Measurements from ENCODE around the gene PLA2G2A.

DNA sequence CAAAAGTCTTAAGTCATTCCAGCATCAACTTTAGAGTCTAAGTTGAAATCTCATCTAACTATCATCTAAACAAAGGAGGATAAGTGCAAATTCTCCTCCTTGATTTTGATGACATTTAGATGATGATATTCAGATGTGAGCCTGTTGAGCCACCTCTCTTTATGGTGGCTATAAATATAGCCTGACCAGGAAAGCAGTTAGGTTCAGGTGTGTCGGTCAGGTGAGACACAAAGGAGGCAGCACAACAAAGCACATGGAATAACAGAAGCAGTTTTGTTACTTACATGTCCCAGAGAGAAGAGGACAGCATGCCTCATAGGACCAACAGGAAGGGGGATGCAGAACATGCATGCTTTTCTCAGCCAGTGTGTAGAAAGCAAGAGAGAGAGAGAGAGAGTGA, 30.6 kb upstream of the PLA2G2A start:
- TF ChIP-seq, protein P1, sequence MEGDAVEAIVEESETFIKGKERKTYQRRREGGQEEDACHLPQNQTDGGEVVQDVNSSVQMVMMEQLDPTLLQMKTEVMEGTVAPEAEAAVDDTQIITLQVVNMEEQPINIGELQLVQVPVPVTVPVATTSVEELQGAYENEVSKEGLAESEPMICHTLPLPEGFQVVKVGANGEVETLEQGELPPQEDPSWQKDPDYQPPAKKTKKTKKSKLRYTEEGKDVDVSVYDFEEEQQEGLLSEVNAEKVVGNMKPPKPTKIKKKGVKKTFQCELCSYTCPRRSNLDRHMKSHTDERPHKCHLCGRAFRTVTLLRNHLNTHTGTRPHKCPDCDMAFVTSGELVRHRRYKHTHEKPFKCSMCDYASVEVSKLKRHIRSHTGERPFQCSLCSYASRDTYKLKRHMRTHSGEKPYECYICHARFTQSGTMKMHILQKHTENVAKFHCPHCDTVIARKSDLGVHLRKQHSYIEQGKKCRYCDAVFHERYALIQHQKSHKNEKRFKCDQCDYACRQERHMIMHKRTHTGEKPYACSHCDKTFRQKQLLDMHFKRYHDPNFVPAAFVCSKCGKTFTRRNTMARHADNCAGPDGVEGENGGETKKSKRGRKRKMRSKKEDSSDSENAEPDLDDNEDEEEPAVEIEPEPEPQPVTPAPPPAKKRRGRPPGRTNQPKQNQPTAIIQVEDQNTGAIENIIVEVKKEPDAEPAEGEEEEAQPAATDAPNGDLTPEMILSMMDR (IDR thresholded peaks at IDR 0.05; ENCODE audit: low read depth, low read length, missing input control) = no peak
- no peak for TF ChIP-seq TAF1 (conservative IDR thresholded peaks at IDR 0.05)
- no peak for TF ChIP-seq YY1 (IDR thresholded peaks at IDR 0.05)
- TF ChIP-seq, protein P2, sequence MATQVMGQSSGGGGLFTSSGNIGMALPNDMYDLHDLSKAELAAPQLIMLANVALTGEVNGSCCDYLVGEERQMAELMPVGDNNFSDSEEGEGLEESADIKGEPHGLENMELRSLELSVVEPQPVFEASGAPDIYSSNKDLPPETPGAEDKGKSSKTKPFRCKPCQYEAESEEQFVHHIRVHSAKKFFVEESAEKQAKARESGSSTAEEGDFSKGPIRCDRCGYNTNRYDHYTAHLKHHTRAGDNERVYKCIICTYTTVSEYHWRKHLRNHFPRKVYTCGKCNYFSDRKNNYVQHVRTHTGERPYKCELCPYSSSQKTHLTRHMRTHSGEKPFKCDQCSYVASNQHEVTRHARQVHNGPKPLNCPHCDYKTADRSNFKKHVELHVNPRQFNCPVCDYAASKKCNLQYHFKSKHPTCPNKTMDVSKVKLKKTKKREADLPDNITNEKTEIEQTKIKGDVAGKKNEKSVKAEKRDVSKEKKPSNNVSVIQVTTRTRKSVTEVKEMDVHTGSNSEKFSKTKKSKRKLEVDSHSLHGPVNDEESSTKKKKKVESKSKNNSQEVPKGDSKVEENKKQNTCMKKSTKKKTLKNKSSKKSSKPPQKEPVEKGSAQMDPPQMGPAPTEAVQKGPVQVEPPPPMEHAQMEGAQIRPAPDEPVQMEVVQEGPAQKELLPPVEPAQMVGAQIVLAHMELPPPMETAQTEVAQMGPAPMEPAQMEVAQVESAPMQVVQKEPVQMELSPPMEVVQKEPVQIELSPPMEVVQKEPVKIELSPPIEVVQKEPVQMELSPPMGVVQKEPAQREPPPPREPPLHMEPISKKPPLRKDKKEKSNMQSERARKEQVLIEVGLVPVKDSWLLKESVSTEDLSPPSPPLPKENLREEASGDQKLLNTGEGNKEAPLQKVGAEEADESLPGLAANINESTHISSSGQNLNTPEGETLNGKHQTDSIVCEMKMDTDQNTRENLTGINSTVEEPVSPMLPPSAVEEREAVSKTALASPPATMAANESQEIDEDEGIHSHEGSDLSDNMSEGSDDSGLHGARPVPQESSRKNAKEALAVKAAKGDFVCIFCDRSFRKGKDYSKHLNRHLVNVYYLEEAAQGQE (IDR thresholded peaks at IDR 0.05) = no peak
- no peak for TF ChIP-seq FOXA1 (IDR thresholded peaks at IDR 0.05)
- no peak for TF ChIP-seq GABPA (IDR thresholded peaks at IDR 0.05 in 1 of 2, conservative IDR thresholded peaks at IDR 0.05 in 1 of 2)
- TF ChIP-seq, protein P3, sequence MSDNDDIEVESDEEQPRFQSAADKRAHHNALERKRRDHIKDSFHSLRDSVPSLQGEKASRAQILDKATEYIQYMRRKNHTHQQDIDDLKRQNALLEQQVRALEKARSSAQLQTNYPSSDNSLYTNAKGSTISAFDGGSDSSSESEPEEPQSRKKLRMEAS (IDR thresholded peaks at IDR 0.05) = no peak
- no peak for TF ChIP-seq JUND (IDR thresholded peaks at IDR 0.05)
- no peak for TF ChIP-seq SP1 (IDR thresholded peaks at IDR 0.05)
- TF ChIP-seq, protein P4, sequence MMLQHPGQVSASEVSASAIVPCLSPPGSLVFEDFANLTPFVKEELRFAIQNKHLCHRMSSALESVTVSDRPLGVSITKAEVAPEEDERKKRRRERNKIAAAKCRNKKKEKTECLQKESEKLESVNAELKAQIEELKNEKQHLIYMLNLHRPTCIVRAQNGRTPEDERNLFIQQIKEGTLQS (IDR thresholded peaks at IDR 0.05) = no peak
- no peak for TF ChIP-seq RXRA (IDR thresholded peaks at IDR 0.05)
- no peak for TF ChIP-seq RAD21 (IDR thresholded peaks at IDR 0.05)
